HCT116 (cell line): ENCODE measurements around the gene DMPK. TPM values are rescaled to one million over a fixed set of nuclear protein-coding genes. Genes with fewer than 3 reads are reported as not detected.

Experiments used
- ATAC-seq: fragments of 200-7000 bp; cut with Tn5 transposase; 2 replicates; pipeline ENCODE4 v1.9.1; 2020; ENCODE audit warnings: mild to moderate bottlenecking, moderate library complexity
- BruUV-seq: library from RNA; stranded (reverse); fragments of 400-500 nt; replicated peaks from 2 replicates; lab custom pipeline; 2021; lab: Mats Ljungman, UMichigan
- CTCF ChIA-PET: fragments of 300-600 bp; sonication (Branson Sonifier 250); formaldehyde crosslinking; loops from one replicate; lab custom pipeline; 2021; ENCODE audit warnings: antibody characterized with exemption; lab: Charles Lee
- POLR2A ChIA-PET: fragments of 300-600, 350-600 bp; sonication (Branson Sonifier 250); formaldehyde crosslinking; loops from one replicate; lab custom pipeline; 2021; ENCODE audit warnings: antibody characterized with exemption; lab: Charles Lee
- RAD21 ChIA-PET, 2 experiments: fragments of 300-600 bp; sonication (Branson Sonifier 250); formaldehyde crosslinking; loops; one replicate each; lab custom pipeline; 2023; ENCODE audit warnings: low total read pairs in 2 of 2; ENCODE audit not compliant: uncharacterized antibody in 2 of 2, unreplicated experiment in 2 of 2, low non-redundant PET in 1 of 2; lab: Charles Lee
- DNase-seq: peaks from one replicate; pipeline ENCODE4 v3.0.0-alpha.2; 2010; ENCODE audit warnings: low read depth, low spot score
- H2AFZ ChIP-seq: fragments of 200-600 bp; shearing (Covaris generic), sonication (generic); 2 replicates; pipeline ENCODE4 v1.6.1; 2017; ENCODE audit warnings: low read depth, mixed run types, mixed read lengths, antibody characterized with exemption, low read length; ENCODE audit not compliant: poor library complexity, severe bottlenecking
- H3K27ac ChIP-seq: 2 replicates; pipeline ENCODE4 v1.5.1; 2012; ENCODE audit warnings: low read depth, low read length
- H3K27me3 ChIP-seq: fragments of 200-600 bp; sonication (generic); 2 replicates; pipeline ENCODE4 v1.6.1; 2016; ENCODE audit warnings: mixed run types, low read length, mixed read lengths; ENCODE audit not compliant: insufficient read depth
- H3K36me3 ChIP-seq, 2 experiments: fragments of 200-500 bp in 1 of 2; fragments of 200-600 bp in 1 of 2; sonication (Bioruptor generic) in 1 of 2; sonication (generic) in 1 of 2; 2 replicates each; pipeline versions ENCODE4 v1.5.1 to v1.6.1; 2014 to 2016; ENCODE audit warnings: low read length in 2 of 2, inconsistent platforms in 1 of 2, mixed read lengths in 1 of 2, mixed run types in 1 of 2; ENCODE audit not compliant: insufficient read depth in 2 of 2, control insufficient read depth in 1 of 2
- H3K4me1 ChIP-seq, 2 experiments: fragments of 200-600 bp in 1 of 2; sonication (generic) in 1 of 2; 2 replicates each; pipeline versions ENCODE4 v1.5.1 to v1.6.1; 2012 to 2017; ENCODE audit warnings: low read length in 2 of 2, inconsistent platforms in 1 of 2, mild to moderate bottlenecking in 1 of 2, mixed read lengths in 1 of 2, mixed run types in 1 of 2, moderate library complexity in 1 of 2; ENCODE audit not compliant: insufficient read depth in 2 of 2, control insufficient read depth in 1 of 2
- H3K4me2 ChIP-seq: fragments of 200-600 bp; sonication (generic); 2 replicates; pipeline ENCODE4 v1.6.1; 2017; ENCODE audit warnings: mixed run types, low read length, mixed read lengths
- H3K4me3 ChIP-seq, 2 experiments: fragments of 200-600 bp in 1 of 2; sonication (generic) in 1 of 2; replicated peaks in 1 of 2; 2 replicates each; pipeline ENCODE4 v1.5.1; 2011 to 2016; ENCODE audit warnings: low read length in 2 of 2, control low read depth in 1 of 2, low read depth in 1 of 2, mild to moderate bottlenecking in 1 of 2, mixed read lengths in 1 of 2, mixed run types in 1 of 2
- H3K79me2 ChIP-seq: fragments of 200-600 bp; sonication (generic); 2 replicates; pipeline ENCODE4 v1.6.1; 2017; ENCODE audit warnings: mild to moderate bottlenecking, mixed run types, low read length, moderate library complexity, mixed read lengths; ENCODE audit not compliant: insufficient read depth
- H3K9ac ChIP-seq: fragments of 200-600 bp; sonication (generic); 2 replicates; pipeline ENCODE4 v1.6.1; 2016; ENCODE audit warnings: low read length, mixed read lengths
- H3K9me2 ChIP-seq: fragments of 200-600 bp; sonication (generic), shearing (Covaris generic); 2 replicates; pipeline ENCODE4 v1.6.1; 2017; ENCODE audit warnings: mixed run types, mild to moderate bottlenecking, moderate library complexity; ENCODE audit not compliant: insufficient read depth
- H3K9me3 ChIP-seq, 2 experiments: fragments of 200-500 bp in 1 of 2; fragments of 200-600 bp in 1 of 2; sonication (Bioruptor generic) in 1 of 2; sonication (generic) in 1 of 2; 2 replicates each; pipeline ENCODE4 v1.6.1; 2014 to 2017; ENCODE audit warnings: low read length in 2 of 2, mixed read lengths in 2 of 2, inconsistent platforms in 1 of 2, low read depth in 1 of 2, mild to moderate bottlenecking in 1 of 2, mixed run types in 1 of 2, moderate library complexity in 1 of 2; ENCODE audit not compliant: control insufficient read depth in 1 of 2, insufficient read depth in 1 of 2
- H4K20me1 ChIP-seq: fragments of 200-600 bp; sonication (generic), shearing (Covaris generic); 2 replicates; pipeline ENCODE4 v1.6.1; 2017; ENCODE audit warnings: mixed run types, mild to moderate bottlenecking, moderate library complexity; ENCODE audit not compliant: insufficient read depth
- ATF3 ChIP-seq: IDR thresholded peaks from 2 replicates; pipeline ENCODE4 v1.6.1; 2012
- CBX3 ChIP-seq: IDR thresholded peaks from 2 replicates; pipeline ENCODE4 v1.6.1; 2012; ENCODE audit warnings: low read depth
- CEBPB ChIP-seq: IDR thresholded peaks from 2 replicates; pipeline ENCODE4 v1.6.1; 2012; ENCODE audit warnings: low read depth
- EGR1 ChIP-seq: IDR thresholded peaks from 2 replicates; pipeline ENCODE4 v1.6.1; 2012; ENCODE audit warnings: low read depth
- EZH2 ChIP-seq: fragments of 200-600 bp; sonication (generic); IDR thresholded peaks from 2 replicates; pipeline ENCODE4 v1.6.1; 2017; ENCODE audit warnings: antibody characterized with exemption, mixed run types
- EZH2phosphoT487 ChIP-seq: fragments of 200-600 bp; IDR thresholded peaks from 2 replicates; pipeline ENCODE4 v1.6.1; 2018; ENCODE audit warnings: antibody characterized with exemption, borderline replicate concordance
- FOSL1 ChIP-seq: IDR thresholded peaks from 2 replicates; pipeline ENCODE4 v1.6.1; 2012; ENCODE audit warnings: low read depth
- JUND ChIP-seq: IDR thresholded peaks from 2 replicates; pipeline ENCODE4 v1.6.1; 2012
- POLR2A ChIP-seq: IDR thresholded peaks from 2 replicates; pipeline ENCODE4 v1.7.0; 2011; ENCODE audit warnings: borderline replicate concordance; ENCODE audit not compliant: insufficient read depth, insufficient read length; ENCODE audit errors: extremely low read depth
- POLR2AphosphoS5 ChIP-seq: IDR thresholded peaks from 2 replicates; pipeline ENCODE4 v1.6.1; 2011; ENCODE audit warnings: mild to moderate bottlenecking, low read depth, low read length, moderate library complexity
- RAD21 ChIP-seq: IDR thresholded peaks from 2 replicates; pipeline ENCODE4 v1.6.1; 2012; ENCODE audit warnings: low read depth, mild to moderate bottlenecking
- REST ChIP-seq: IDR thresholded peaks from 2 replicates; pipeline ENCODE4 v1.6.1; 2012; ENCODE audit warnings: low read depth
- SIN3A ChIP-seq: IDR thresholded peaks from 2 replicates; pipeline ENCODE4 v1.6.1; 2012; ENCODE audit warnings: low read depth
- SP1 ChIP-seq: IDR thresholded peaks from 2 replicates; pipeline ENCODE4 v1.6.1; 2012; ENCODE audit warnings: low read depth
- TCF7L2 ChIP-seq: IDR thresholded peaks from 2 replicates; pipeline ENCODE4 v1.7.0; 2011; ENCODE audit warnings: borderline replicate concordance, inconsistent platforms; ENCODE audit not compliant: insufficient read depth, insufficient read length; ENCODE audit errors: extremely low read depth
- YY1 ChIP-seq: IDR thresholded peaks from 2 replicates; pipeline ENCODE4 v1.6.1; 2011; ENCODE audit warnings: low read length, low read depth, moderate library complexity, mild to moderate bottlenecking; ENCODE audit not compliant: insufficient replicate concordance; ENCODE audit errors: extremely low read depth
- ZBTB33 ChIP-seq: IDR thresholded peaks from 2 replicates; pipeline ENCODE4 v1.6.1; 2011; ENCODE audit warnings: mild to moderate bottlenecking, low read length, moderate library complexity; ENCODE audit not compliant: insufficient replicate concordance; ENCODE audit errors: extremely low read depth
- ZNF274 ChIP-seq: fragments of 200-500 bp; sonication (Bioruptor generic); IDR thresholded peaks from 2 replicates; pipeline ENCODE4 v1.6.1; 2014; ENCODE audit warnings: mild to moderate bottlenecking, low read depth, low read length, inconsistent platforms
- intact Hi-C: fragments of 100-400 bp; cut with micrococcal nuclease; formaldehyde crosslinking; loops from 2 replicates; pipeline ENCODE4 v1.10.0; 2022
- total RNA-seq: library from RNA; stranded (reverse); gene quantifications from one replicate; pipeline ENCODE4 v1.2.1, GENCODE V29; 2021; ENCODE audit not compliant: unreplicated experiment
- TF ChIP-seq, protein P1 (sequence below): IDR thresholded peaks from 2 replicates; pipeline ENCODE4 v1.6.1; 2012

DMPK gene
- total RNA-seq, 1 experiment from 2014 or later = 52.5 TPM

DNA sequence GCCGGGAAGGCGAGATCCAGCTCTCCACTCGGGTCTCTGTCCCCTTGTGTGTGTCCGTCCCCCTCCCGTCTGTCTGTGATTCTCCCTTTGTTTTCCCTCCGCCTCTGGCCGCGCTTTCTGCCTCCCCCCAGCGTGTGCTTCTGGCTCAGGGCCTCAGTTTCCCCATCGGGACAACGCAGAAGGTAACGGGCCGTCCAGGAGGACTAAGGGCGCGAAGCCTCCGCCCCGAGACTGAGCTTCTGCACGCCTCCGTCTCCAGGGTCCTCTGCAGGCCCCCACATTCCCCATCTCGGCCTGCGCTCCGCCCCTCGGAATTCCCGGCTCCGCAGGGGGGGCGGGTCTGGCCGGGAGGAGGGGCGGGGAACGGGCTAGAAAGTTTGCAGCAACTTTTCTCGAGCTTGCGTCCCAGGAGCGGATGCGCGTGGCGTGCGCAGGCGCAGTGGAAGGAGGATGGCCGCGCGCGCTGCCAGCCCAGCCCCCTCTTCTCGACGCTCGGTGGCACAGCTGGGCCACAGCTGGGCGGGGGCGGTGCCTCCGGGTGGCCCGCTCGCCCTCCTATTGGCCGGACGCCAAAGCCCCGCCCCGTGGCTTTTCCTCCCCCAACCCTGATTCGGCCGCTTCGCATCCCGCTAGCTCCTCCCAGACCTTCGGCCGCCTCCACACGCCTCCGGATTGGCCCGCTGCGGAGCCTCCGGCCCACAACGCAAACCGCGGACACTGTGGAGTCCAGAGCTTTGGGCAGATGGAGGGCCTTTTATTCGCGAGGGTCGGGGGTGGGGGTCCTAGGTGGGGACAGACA, 13.1 kb downstream of the DMPK start, which contains the start of gene SIX5:
Gene SIX5 (minus strand): TSS at position 269 of the 799 bp plus-strand sequence. CDS start 408 bp downstream, outside the sequence.
- Histone ChIP-seq H2AFZ (peak within 1 kb of the TSS; percentile 68), H3K4me2 (peak within 1 kb of the TSS; percentile 92), H3K9me2 (no peaks in the 10 kb centered on the region), H4K20me1 (no peaks in the 10 kb centered on the region), H3K9me3 (no peaks in the 10 kb centered on the region), H3K9ac (peak within 1 kb of the TSS; percentile 84), H3K79me2 (no peaks in the 10 kb centered on the region), H3K4me3 (peak within 1 kb of the TSS; percentile 80 to 84), H3K36me3 (no peaks in the 10 kb centered on the region), H3K27me3 (no peaks in the 10 kb centered on the region), H3K27ac (peak within 1 kb of the TSS; percentile 98), H3K4me1 (peaks cover 14 to 48% of the 10 kb centered on the region in 2 experiments)
- TSS peak; percentile 38 for BruUV-seq
- ChIA-PET CTCF (interaction anchor here (0.5 to 4.2 kb wide), 34 partner anchors 8 to 1730 kb away, joined by 3 to 71 read pairs (median 6); partner anchors contain the start of genes DMPK, DMWD, FBXO46 and FOXA3), RAD21 (interaction anchor here (0.6 to 2.0 kb wide), 10 partner anchors 10 to 77 kb away, joined by 3 to 9 read pairs (median 5); partner anchors contain the start of genes DMPK (in 1 of the 2) and SNRPD2 (in 1 of the 2)), POLR2A (interaction anchor here (0.6 to 3.6 kb wide), 14 partner anchors 10 to 620 kb away, joined by 3 to 50 read pairs (median 5); partner anchors contain the start of genes DMPK, FBXO46, FOXA3 and QPCTL)
- peak; percentile 65 for ATAC-seq
- DNase-seq = peak; percentile 93
- TF ChIP-seq EZH2phosphoT487 (no peak), EGR1 (peak; percentile 95), EZH2 (no peak), ZBTB33 (no peak), JUND (peak; percentile 15; the same call in 1 of the 2 replicates), ZNF274 (no peak), ATF3 (no peak), RAD21 (no peak; the same call in 1 of the 2 replicates), REST (no peak), CEBPB (no peak), CBX3 (no peak; the same call in 1 of the 2 replicates), FOSL1 (no peak), YY1 (peak; percentile 78), POLR2A (peak; percentile 64), TCF7L2 (no peak), POLR2AphosphoS5 (peak; percentile 52; the same call in 1 of the 2 replicates), SP1 (peak; percentile 91), SIN3A (peak; percentile 93)
- TF ChIP-seq, protein P1, sequence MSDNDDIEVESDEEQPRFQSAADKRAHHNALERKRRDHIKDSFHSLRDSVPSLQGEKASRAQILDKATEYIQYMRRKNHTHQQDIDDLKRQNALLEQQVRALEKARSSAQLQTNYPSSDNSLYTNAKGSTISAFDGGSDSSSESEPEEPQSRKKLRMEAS = peak; percentile 89
- TF ChIP-seq, all 23 proteins: peak for 8
- intact Hi-C loops = loop anchor here (2.0 kb wide), 1 partner anchor 52 kb away; no protein-coding TSS in a partner anchor
